HepG2 (cell line): ENCODE results near the gene NPPA. TPM values are rescaled to one million over a fixed set of nuclear protein-coding genes. Genes with fewer than 3 reads are reported as not detected.

Experiments used
- CHCHD3 ChIP-seq: sonication (generic); formaldehyde crosslinking; IDR thresholded peaks from 2 replicates; pipeline ENCODE4 v1.8.0; 2022; ENCODE audit warnings: mild to moderate bottlenecking, missing genetic modification reagents, moderate library complexity
- CREB1 ChIP-seq, 2 experiments: fragments of 450-650 bp in 1 of 2; IDR thresholded peaks; 2 replicates each; pipeline ENCODE4 v1.6.1; 2016 to 2017; ENCODE audit warnings: control low read depth in 1 of 2, mild to moderate bottlenecking in 1 of 2, missing compliant biosample characterization in 1 of 2, missing genetic modification characterization in 1 of 2
- HNRNPUL1 ChIP-seq: fragments of 200-400 bp; formaldehyde crosslinking; IDR thresholded peaks from 2 replicates; pipeline ENCODE4 v1.6.1; 2017; ENCODE audit warnings: low read depth, mild to moderate bottlenecking, low read length, moderate library complexity
- KIAA2018 ChIP-seq: sonication (generic); formaldehyde crosslinking; IDR thresholded peaks from 2 replicates; pipeline ENCODE4 v1.5.0; 2020; ENCODE audit warnings: mild to moderate bottlenecking, missing genetic modification reagents, borderline replicate concordance
- MXI1 ChIP-seq: IDR thresholded peaks from 3 replicates; pipeline ENCODE4 v1.6.1; 2012; ENCODE audit warnings: low read depth, low read length, inconsistent platforms, borderline replicate concordance
- PITX1 ChIP-seq: sonication (generic); formaldehyde crosslinking; IDR thresholded peaks from 2 replicates; pipeline ENCODE4 v1.5.1; 2020; ENCODE audit warnings: mild to moderate bottlenecking, missing genetic modification reagents
- REPIN1 ChIP-seq: sonication (generic); formaldehyde crosslinking; IDR thresholded peaks from 2 replicates; pipeline ENCODE4 v1.8.0; 2022; ENCODE audit warnings: missing genetic modification reagents, low read depth, mild to moderate bottlenecking, borderline replicate concordance
- RFX1 ChIP-seq: fragments of 450-650 bp; IDR thresholded peaks from 2 replicates; pipeline ENCODE4 v1.6.1; 2017
- RORA ChIP-seq: sonication (generic); formaldehyde crosslinking; IDR thresholded peaks from 2 replicates; pipeline ENCODE4 v1.5.0; 2020; ENCODE audit warnings: mild to moderate bottlenecking, missing genetic modification reagents, moderate library complexity
- SAP130 ChIP-seq: IDR thresholded peaks from 2 replicates; pipeline ENCODE4 v1.6.1; 2016; ENCODE audit warnings: low read depth
- YEATS2 ChIP-seq: sonication (generic); formaldehyde crosslinking; IDR thresholded peaks from 2 replicates; pipeline ENCODE4 v1.4.0; 2020; ENCODE audit warnings: missing genetic modification reagents, borderline replicate concordance
- ZNF20 ChIP-seq: sonication (generic); formaldehyde crosslinking; IDR thresholded peaks from 2 replicates; pipeline ENCODE4 v1.4.0; 2020; ENCODE audit warnings: mild to moderate bottlenecking, moderate library complexity, missing genetic modification reagents
- ZNF44 ChIP-seq: sonication (generic); formaldehyde crosslinking; IDR thresholded peaks from 2 replicates; pipeline ENCODE4 v1.5.1; 2020; ENCODE audit warnings: mild to moderate bottlenecking, missing genetic modification reagents
- ZNF644 ChIP-seq: IDR thresholded peaks from 2 replicates; pipeline ENCODE4 v1.6.1; 2016; ENCODE audit warnings: low read depth
- ZNF710 ChIP-seq: sonication (generic); formaldehyde crosslinking; IDR thresholded peaks from 2 replicates; pipeline ENCODE4 v1.5.0; 2020; ENCODE audit warnings: mild to moderate bottlenecking, missing genetic modification reagents, borderline replicate concordance
- ZNF746 ChIP-seq: sonication (generic); formaldehyde crosslinking; IDR thresholded peaks from 2 replicates; pipeline ENCODE4 v1.8.0; 2022; ENCODE audit warnings: mild to moderate bottlenecking, missing genetic modification reagents
- polyA plus RNA-seq, 8 experiments: library from polyadenylated mRNA; depleted of rRNA in 3 of 8; stranded (reverse) in 7 of 8; unstranded in 1 of 8; fragments of >200 nt; fragmentation: Illumina TruSeq in 4 of 8; extraction: Trizol in 4 of 8; gene quantifications; 2 replicates each; pipeline versions ENCODE4 v1.2.1 to v1.2.3, GENCODE V29; 2011 to 2016; ENCODE audit warnings: low read depth in 4 of 8, missing spikeins in 1 of 8, mixed read lengths in 1 of 8; ENCODE audit not compliant: insufficient read depth in 1 of 8
- total RNA-seq, 5 experiments: library from RNA; depleted of rRNA; stranded (reverse); fragments of >200 nt; fragmentation: Illumina TruSeq; extraction: Trizol; gene quantifications; 2 replicates each; pipeline ENCODE4 v1.2.3, GENCODE V29; 2016; ENCODE audit warnings: low read depth in 1 of 5

Gene NPPA
- total and polyA plus RNA-seq, 2 of the 13 experiments (the other 11 are each of a cell fraction or from before 2014, with no cell fraction given) = not detected

GRCh38 chr1:11806307-11806936 is 41.2 kb downstream of the NPPA start (continued):
- no peak for TF ChIP-seq KIAA2018
- no peak for TF ChIP-seq ZNF644
- TF ChIP-seq CHCHD3 (CRISPR knock-in tag) = no peak
- TF ChIP-seq PITX1 = 0 out of 2 replicates have a peak, but pooled peaks have one; percentile 3
- TF ChIP-seq ZNF44 (CRISPR knock-in tag) = no peak
- peak; percentile 72 for TF ChIP-seq RFX1
- TF ChIP-seq ZNF20 (CRISPR knock-in tag) = no peak
- TF ChIP-seq HNRNPUL1 = no peak
- TF ChIP-seq REPIN1 (CRISPR knock-in tag) = no peak
- TF ChIP-seq CREB1 (IDR thresholded peaks at IDR 0.05) = peak; percentile 14; the same call in 1 of the 2 replicates
- peak; percentile 63 for TF ChIP-seq CREB1 (CRISPR knock-in tag; IDR thresholded peaks at IDR 0.05)
- TF ChIP-seq YEATS2 (CRISPR knock-in tag) = peak; percentile 8; the same call in 1 of the 2 replicates
- TF ChIP-seq SAP130 (CRISPR knock-in tag) = peak; percentile 21
- TF ChIP-seq RORA (CRISPR knock-in tag) = no peak
- no peak for TF ChIP-seq ZNF710
- no peak for TF ChIP-seq ZNF746 (CRISPR knock-in tag)
- TF ChIP-seq MXI1 = peak; percentile 13; the same call in 1 of the 3 replicates
